ENCODE data around the gene TAS2R38. TPM values are rescaled to one million over a fixed set of nuclear protein-coding genes. Genes with fewer than 3 reads are reported as not detected.
"Not testable (repeated sequence)": the region's sequence is repeated elsewhere in the genome, so short reads cannot be mapped to it uniquely, and the experiment has no call there.

TAS2R38 gene
- total RNA-seq, 4 donors from 2014 or later: not detected

- DNase-seq (ENCODE audit: low spot score in 2 of 2): no peak
- WGBS, 2 donors: 44 to 46% methylated on average over 4 of the region's 4 CpGs
- H3K4me3 ChIP-seq (ENCODE audit: low read depth, poor library complexity, severe bottlenecking): no peak overlapping the region
- intact Hi-C loops (cut with DNase I; ENCODE audit: low total_unique reads): no loop called here
- TF ChIP-seq CTCF (IDR thresholded peaks at IDR 0.05) (no peak), POLR2A (IDR thresholded peaks at IDR 0.05) (no peak)
Measured at GRCh38 chr7:141999058-141999623, 25.6 kb upstream of the TAS2R38 start.

DNA sequence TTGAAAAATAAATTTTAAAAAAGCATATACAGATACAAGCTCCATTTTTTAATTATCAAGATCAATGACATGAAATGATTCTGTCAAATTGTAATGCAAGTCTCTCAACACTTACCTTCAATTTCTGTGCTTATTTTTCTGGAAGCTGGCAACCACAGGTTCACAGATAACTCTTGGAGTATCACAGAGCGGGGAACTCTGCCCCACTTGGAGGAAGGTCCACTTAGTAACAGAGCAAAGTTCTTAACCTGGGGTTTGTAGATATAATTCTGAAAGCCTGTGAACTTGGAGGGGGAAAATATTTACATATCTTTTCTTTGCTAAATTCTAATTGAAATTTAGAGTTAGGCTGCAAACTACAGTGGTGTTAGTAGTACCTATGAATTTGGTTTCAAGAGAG is 19.8 kb upstream of the TAS2R38 start:
- TF ChIP-seq CTCF (IDR thresholded peaks at IDR 0.05) (no peak), POLR2A (IDR thresholded peaks at IDR 0.05) (no peak)
- 75 to 84% methylated on average over 1 of the region's 1 CpG for WGBS, 2 donors
- H3K4me3 ChIP-seq (ENCODE audit: low read depth, poor library complexity, severe bottlenecking): no peak overlapping the region
- no peak for DNase-seq (ENCODE audit: low spot score in 2 of 2)
- intact Hi-C loops (cut with DNase I; ENCODE audit: low total_unique reads): no loop called here

DNA sequence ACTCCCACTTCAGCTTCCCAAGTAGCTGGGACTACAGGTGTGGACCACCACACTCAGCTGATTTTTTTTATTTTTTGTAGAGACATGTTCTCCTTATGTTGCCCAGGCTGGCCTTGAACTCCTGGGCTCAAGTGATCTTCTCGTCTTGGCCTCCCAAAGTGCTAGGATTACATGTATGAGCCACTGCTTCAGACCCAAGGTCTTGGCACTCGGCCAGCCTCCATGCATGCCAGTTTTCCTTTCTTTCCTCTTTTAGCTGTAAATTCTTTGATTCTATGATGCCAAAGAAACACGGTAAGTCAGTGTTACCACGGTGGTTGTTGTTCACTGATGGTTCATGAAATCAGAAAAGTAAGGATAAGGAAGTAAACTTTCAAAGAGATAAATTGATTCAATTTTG is 19.1 kb upstream of the TAS2R38 start:
- 51 to 53% methylated on average over 4 of the region's 4 CpGs for WGBS, 2 donors
- TF ChIP-seq POLR2A (IDR thresholded peaks at IDR 0.05): no peak
- H3K4me3 ChIP-seq (ENCODE audit: low read depth, poor library complexity, severe bottlenecking): no peak overlapping the region
- DNase-seq (ENCODE audit: low spot score in 2 of 2): no peak
- intact Hi-C loops (cut with DNase I; ENCODE audit: low total_unique reads): no loop called here

- no peak for DNase-seq (ENCODE audit: low spot score in 2 of 2)
- TF ChIP-seq POLR2A (IDR thresholded peaks at IDR 0.05) (no peak), CTCF (IDR thresholded peaks at IDR 0.05) (no peak)
- H3K4me3 ChIP-seq (ENCODE audit: low read depth, poor library complexity, severe bottlenecking): no peak overlapping the region
- WGBS, 2 donors: 60% methylated on average over 2 of the region's 2 CpGs
- intact Hi-C loops (cut with DNase I; ENCODE audit: low total_unique reads): no loop called here
Measured at GRCh38 chr7:141992156-141992555, 18.6 kb upstream of the TAS2R38 start.

- intact Hi-C loops (cut with DNase I; ENCODE audit: low total_unique reads): no loop called here
- no peak overlapping the region for H3K4me3 ChIP-seq (ENCODE audit: low read depth, poor library complexity, severe bottlenecking)
- DNase-seq (ENCODE audit: low spot score in 2 of 2): no peak
- TF ChIP-seq POLR2A (IDR thresholded peaks at IDR 0.05) (no peak), CTCF (IDR thresholded peaks at IDR 0.05) (no peak)
- 76 to 82% methylated on average over 6 of the region's 6 CpGs for WGBS, 2 donors
Measured at GRCh38 chr7:141991140-141991539, 17.6 kb upstream of the TAS2R38 start.

GRCh38 chr7:141990011-141990725 is 16.6 kb upstream of the TAS2R38 start:
- no peak for DNase-seq (ENCODE audit: low spot score in 2 of 2)
- H3K4me3 ChIP-seq (ENCODE audit: low read depth, poor library complexity, severe bottlenecking): no peak overlapping the region
- intact Hi-C loops (cut with DNase I; ENCODE audit: low total_unique reads): no loop called here
- TF ChIP-seq POLR2A (IDR thresholded peaks at IDR 0.05): no peak
- TF ChIP-seq CTCF (IDR thresholded peaks at IDR 0.05): no peak
- WGBS, 2 donors: 64 to 66% methylated on average over 2 of the region's 2 CpGs

GRCh38 chr7:141987803-141988202 is 14.2 kb upstream of the TAS2R38 start:
- DNase-seq (ENCODE audit: low spot score in 2 of 2); intact Hi-C loops (cut with DNase I; ENCODE audit: low total_unique reads); H3K4me3 ChIP-seq (ENCODE audit: low read depth, poor library complexity, severe bottlenecking): not testable (repeated sequence)
- 82 to 89% methylated on average over 4 of the region's 4 CpGs for WGBS, 2 donors
